Measurements from ENCODE around the gene SGK2.

SGK2 gene

DNA sequence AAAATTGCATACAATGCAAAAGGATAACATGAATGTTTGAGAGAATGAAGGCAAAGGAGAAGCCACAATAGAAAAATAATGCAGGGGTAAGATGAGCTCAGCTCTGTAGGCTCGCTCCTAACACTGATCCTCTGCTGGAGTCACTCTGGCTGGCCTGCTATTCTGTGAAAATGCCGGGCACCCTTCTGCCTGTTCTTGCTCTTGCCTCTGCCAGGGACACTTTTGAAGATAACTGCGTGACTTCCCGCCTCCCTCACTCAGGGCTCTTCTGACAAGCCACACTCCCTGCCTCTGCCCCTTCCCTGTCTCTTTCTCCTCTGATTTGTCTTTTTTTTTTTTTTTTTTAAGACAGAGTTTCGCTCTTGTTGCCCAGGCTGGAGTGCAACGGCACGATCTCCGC, 72.8 kb downstream of the SGK2 start:
- no peak for DNase-seq

Measured in activated CD8-positive, alpha-beta memory T cell treated with anti-CD3 and anti-CD28 coated beads, Interleukin-2, amount 50 U/mL, for 4 hours (primary cell).